Fibroblast of skin of left quadriceps (primary cell): ENCODE results near the gene LRRTM3.

Source experiments
- DNase-seq, 2 experiments: peaks; one replicate each; pipeline ENCODE4 v3.0.0-alpha.2; 2013; ENCODE audit warnings: low read depth in 2 of 2

LRRTM3 gene

GRCh38 chr10:66931949-66932343 is 6.1 kb downstream of the LRRTM3 start:
- DNase-seq, result no peak

GRCh38 chr10:66934711-66935110 is 8.9 kb downstream of the LRRTM3 start:
- no peak for DNase-seq

- no peak for DNase-seq
These were observed 15.1 kb downstream of the LRRTM3 start for GRCh38 chr10:66940965-66941364.

GRCh38 chr10:66941491-66941890 is 15.7 kb downstream of the LRRTM3 start:
- DNase-seq, result no peak

- no peak for DNase-seq
These were observed 16.6 kb downstream of the LRRTM3 start for GRCh38 chr10:66942407-66942806.

GRCh38 chr10:66943590-66943989 is 17.8 kb downstream of the LRRTM3 start:
- DNase-seq, result no peak

- DNase-seq, result no peak
These were observed 26.1 kb downstream of the LRRTM3 start for GRCh38 chr10:66951896-66952295.

GRCh38 chr10:66958466-66958865 is 32.6 kb downstream of the LRRTM3 start:
- no peak for DNase-seq

GRCh38 chr10:66964946-66965345 is 39.1 kb downstream of the LRRTM3 start:
- no peak for DNase-seq

- no peak for DNase-seq
These were observed 54.5 kb downstream of the LRRTM3 start for GRCh38 chr10:66980246-66980815.

GRCh38 chr10:66981361-66982052 is 55.7 kb downstream of the LRRTM3 start:
- DNase-seq, result no peak

- no peak for DNase-seq
These were observed 56.2 kb downstream of the LRRTM3 start for GRCh38 chr10:66982053-66982420.

- no peak for DNase-seq
These were observed 57.1 kb downstream of the LRRTM3 start for GRCh38 chr10:66982792-66983474.

GRCh38 chr10:66983475-66983818 is 57.6 kb downstream of the LRRTM3 start:
- DNase-seq, result no peak

- no peak for DNase-seq
These were observed 64.5 kb downstream of the LRRTM3 start for GRCh38 chr10:66990143-66990830.

GRCh38 chr10:66996996-66997395 is 71.2 kb downstream of the LRRTM3 start:
- DNase-seq, result no peak

GRCh38 chr10:66999762-67000545 is 74.1 kb downstream of the LRRTM3 start:
- no peak for DNase-seq

- no peak for DNase-seq
These were observed 78.9 kb downstream of the LRRTM3 start for GRCh38 chr10:67004690-67005089.

- DNase-seq, result no peak
These were observed 80.1 kb downstream of the LRRTM3 start for GRCh38 chr10:67005981-67006380.

- no peak for DNase-seq
These were observed 85.6 kb downstream of the LRRTM3 start for GRCh38 chr10:67011480-67011879.

- DNase-seq, result no peak
These were observed 86.1 kb downstream of the LRRTM3 start for GRCh38 chr10:67011981-67012380.

- no peak for DNase-seq
These were observed 89.4 kb downstream of the LRRTM3 start for GRCh38 chr10:67015225-67015624.
